Measurements from ENCODE around the gene PTPRK.

PTPRK gene

DNA sequence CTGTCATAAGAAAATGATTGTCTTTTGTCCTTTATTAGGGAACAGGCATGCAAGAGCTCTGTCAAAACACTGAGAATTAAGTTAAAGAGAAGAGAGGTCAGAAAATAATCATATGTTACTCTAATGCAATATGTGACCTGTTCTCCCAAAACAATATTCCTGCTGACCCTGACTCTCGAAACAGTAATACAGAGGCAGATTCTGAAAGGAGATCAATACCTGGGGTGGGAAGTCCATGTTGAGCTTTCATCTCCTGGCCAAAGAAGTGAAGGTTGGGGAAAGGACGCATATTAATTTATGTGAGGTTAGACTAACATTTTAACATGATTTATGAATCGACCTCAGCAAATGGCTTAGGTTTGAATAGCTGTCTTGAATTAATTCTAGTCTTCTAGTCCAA is 243.0 kb downstream of the PTPRK start:
- DNase-seq = no peak

- no peak for DNase-seq
These were observed 244.1 kb downstream of the PTPRK start for GRCh38 chr6:128276311-128276710.

GRCh38 chr6:128275681-128276080 is 244.7 kb downstream of the PTPRK start:
- no peak for DNase-seq

DNA sequence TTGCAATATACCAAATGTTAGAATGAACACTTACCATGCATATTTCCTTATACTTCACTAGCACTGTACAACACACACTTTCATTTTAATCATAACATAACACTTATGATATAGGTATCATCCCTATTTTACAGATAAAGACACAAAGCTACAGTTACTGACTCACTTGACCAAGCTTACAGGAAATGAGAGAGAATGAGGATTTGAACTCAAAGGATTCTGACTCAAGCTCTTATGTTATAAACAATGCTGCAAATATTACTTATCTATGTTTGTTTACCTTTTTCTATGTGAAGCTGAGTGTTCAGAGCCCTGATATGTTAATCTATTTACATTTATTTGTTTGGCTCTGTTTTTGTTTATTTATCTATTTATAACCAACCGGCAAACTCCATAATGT is 245.4 kb downstream of the PTPRK start:
- no peak for DNase-seq

- no peak for DNase-seq
These were observed 248.9 kb downstream of the PTPRK start for GRCh38 chr6:128271527-128271926.

DNA sequence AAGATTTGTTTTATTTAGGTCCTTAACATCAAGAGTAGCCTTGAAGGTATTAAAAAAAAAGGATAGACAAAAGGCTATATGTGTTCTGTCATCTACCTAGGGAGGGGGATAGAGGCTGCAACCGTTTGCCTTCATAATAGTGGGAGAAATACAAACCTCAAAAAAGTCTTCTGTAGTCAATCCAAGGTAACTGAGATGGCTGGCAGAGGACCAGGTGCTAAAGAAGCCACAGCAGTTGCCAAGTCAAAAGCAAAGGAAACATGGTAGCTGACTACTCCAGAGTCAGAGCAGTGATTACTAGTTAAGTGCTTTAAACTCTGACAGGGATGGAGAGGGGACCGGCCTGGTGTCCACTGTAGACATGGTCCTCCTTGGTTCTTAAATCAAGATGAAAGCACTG is 249.4 kb downstream of the PTPRK start:
- no peak for DNase-seq

DNA sequence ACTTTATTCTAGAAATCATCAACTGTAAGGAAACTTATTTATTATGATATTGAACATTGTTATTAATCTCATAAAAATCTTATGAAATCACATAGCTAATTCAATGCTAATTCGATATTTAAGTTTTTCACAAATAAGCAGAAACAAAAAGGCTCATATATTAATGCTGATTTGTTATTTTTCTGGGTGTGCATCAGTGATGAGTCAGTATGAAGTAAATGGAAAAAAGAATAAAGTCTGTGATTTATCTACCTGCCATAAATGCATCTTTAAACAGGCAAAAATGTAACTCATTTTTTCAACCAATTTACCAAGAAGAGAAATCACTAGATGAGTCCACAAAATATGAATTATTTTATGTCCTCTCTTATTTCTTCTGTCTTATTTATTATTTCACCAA is 253.5 kb downstream of the PTPRK start:
- DNase-seq = no peak

- no peak for DNase-seq
These were observed 254.7 kb downstream of the PTPRK start for GRCh38 chr6:128265706-128266105.

GRCh38 chr6:128259730-128260685 is 260.4 kb downstream of the PTPRK start:
- no peak for DNase-seq

DNA sequence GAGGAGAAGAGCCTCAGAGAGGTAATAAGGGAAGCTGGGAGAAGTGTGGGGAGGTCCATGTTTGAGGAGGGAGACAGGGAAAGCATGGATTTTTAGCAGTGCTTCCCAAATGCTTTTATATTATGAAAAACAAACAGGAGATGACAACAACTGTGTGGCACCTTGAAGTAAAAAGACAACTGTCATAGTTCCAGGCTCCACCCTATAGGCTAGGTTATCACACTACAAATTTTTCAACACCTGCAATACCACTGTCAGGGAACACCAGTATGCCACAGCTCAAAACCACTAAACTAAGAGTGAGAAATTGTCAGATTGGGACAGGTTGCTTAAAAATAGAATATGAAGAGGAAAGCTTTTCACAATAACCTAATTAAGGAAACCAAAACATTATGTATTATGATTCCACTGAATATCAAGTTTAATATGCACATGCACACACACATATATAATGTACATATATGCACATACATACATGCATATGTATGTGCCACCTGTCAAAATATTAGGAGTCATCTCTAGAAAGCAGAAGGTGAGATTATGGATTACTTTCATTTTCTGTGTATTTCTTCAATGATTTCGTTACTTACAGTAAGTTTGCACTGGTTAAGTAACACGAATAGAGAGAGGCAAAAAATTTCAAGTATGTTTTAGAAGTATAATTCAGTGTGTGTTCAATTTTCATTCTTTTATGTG is 261.2 kb downstream of the PTPRK start:
- no peak for DNase-seq

DNA sequence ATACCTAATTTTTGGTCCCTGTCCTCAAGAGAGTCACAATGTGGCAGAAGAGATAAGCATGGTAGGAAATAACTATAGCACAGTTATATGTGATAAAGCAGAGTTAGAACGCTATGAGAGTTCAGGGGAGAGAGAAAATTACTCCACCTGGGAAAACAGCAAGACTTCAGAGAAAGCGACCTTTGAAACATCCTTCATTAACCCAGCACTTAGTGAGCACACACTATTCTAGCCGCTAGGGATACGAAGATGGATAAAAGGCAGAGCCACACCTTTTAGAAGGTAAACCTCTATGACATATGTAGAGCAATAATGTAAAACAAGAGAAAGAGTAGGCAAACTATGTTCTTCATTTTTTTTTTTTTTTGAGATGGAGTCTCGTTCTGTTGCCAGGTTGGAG is 264.3 kb downstream of the PTPRK start:
- DNase-seq = no peak

DNA sequence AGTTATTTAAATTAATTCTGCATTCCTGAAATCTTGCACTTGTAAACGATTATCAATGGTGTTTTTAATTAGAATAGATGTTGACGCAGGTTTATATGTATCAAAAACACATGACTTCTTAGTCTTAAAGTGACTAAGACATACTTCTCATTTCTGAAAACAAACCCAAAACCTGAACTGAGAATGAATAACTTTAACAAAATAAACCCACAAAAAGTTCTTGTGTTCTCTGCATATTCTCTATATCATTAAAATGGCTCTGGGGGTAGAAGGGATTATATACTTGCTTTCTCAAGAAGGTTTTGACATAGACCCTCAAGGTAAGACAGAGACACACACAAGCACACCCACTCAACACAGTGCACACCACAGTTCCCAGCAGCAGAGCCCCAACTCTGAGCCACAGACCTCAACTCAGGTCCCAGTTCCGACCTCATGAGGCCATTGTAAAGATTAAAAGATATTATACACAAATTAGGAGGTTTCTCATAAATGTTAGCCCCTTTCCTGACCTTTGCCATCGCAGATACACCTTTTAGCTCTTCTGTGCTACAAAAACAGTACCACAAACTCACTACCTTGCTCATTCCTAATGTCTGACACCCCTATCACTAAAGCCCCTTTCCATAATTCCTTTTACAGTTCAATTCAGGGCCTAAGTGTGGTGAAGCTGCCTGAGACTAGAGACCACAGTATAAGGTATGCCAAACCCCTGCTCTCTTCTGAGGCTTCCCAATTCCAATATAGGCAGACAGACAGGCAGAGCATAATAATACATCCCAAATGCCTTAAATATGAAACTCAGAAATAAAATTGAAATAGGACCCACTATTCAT is 267.8 kb downstream of the PTPRK start:
- no peak for DNase-seq

DNA sequence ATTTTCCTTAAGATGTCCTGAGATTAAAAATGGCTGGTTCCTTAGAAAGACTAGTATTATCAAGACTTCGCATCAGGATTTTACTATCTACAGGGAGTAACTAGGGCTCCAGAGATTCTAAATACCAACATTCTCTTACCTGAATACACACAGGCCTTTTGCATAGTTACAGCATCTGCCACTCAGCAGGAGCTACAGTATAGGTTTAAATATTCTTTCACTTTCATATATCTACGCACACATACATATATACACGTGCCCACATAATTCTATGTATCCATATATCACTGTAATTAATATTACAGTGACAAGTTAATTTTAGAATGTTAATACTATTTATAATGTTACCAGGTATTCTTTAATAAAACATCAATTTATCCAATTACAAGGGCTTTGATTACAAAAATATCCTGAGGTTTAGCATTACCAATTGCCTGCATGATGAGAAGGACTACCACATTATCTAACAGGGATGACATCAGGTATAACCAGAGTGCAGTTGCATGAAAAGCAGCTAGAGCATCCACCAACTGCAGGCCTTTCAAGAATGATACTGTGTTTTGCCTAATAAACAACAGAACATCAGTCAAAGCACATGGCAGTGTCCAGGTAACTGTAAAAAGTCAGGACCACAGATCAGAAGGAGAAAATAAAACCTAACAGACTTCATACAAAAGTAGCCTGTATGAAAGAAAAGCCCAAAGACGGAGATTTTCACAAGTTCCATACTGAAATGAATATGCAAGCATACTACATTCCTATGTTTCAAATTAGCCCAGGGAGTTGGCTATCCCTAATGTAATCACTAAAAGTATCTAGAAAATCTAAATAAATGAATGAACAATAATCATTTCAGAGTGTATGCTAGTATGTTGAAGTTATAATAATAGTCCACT is 268.7 kb downstream of the PTPRK start:
- DNase-seq = no peak

GRCh38 chr6:128250370-128251070 is 269.9 kb downstream of the PTPRK start:
- no peak for DNase-seq

DNA sequence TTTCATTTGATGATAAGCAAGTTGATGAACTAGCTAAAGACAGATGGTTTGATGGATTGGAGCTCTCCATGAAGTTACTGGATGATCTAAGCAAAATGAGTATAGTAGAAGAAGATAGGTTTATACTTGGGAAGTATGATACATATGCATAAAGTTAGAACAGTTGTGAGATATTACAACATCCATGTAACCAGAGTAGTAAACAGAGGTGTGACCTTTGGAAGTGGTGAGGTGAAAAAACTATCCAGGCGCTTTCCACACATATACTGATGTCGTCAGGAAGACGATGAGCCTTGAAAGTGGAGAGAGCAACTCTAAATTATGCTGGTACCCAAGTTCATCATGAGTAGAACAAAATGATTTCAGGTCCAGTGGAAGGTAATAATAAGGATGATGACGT is 271.0 kb downstream of the PTPRK start:
- DNase-seq = no peak

DNA sequence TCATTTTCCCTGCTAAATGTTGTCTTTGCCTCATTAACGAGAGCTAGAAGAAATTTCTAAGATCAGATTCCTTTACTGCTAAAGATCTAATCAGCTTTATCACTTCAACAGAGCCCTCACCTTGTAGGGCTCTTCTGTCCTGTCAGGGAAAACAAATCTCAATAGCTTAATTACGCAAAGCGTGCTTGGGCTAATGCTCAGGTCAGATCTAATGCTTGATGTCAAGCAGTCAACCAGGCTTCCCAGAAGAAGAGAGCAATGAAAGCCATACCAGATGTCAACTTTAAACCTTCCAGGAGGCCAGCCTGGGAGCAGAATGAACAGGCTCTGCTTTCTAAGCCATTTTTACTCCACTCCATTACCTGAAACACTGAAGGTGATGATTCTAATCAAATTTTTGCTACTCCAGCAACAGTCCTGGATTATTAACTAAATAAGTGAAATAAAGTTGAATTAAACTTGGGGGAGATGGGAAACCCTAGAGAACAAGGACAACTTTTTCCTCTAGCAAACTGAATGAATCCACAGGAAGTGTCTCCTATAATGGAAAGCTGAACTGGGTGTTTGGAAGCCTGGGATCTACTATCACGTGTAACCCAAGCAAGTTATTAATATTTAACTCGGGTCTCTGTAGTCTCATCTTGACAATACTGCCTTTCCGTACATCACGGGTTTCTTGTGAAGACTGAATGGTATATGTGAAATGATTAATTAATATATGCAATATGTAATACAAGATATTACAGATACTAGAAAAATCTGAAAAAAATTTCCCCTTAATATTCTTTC is 273.7 kb downstream of the PTPRK start:
- no peak for DNase-seq

- DNase-seq = no peak
These were observed 275.5 kb downstream of the PTPRK start for GRCh38 chr6:128244751-128245405.

DNA sequence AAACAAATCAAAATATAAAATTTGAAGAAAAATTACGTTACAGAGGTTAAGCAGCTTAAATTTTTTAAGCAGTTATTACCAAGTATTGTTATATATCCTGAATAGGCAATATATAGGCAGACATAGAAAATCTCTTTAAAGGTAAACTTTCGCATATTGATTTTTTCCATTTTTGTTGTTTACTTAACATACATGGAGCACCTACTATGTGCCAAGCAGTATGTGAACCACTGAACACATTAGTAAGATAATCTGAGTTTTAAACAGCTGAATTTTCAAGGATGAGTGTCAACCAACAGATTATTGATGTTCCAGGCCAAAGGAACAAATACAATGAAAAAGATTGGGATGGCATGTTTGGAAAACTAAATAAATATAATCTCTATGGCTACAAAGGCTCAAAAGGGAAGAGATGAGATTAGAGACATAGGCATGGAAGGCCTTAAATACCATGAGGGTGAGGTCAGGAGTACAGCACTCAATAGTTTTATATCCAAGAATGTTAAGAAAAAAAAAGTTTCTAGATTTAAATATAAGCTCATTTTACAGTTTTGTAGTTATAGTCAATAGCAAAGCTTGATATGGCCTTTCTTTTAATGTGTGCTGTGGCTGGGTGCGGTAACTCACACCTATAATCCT is 277.5 kb downstream of the PTPRK start:
- no peak for DNase-seq

DNA sequence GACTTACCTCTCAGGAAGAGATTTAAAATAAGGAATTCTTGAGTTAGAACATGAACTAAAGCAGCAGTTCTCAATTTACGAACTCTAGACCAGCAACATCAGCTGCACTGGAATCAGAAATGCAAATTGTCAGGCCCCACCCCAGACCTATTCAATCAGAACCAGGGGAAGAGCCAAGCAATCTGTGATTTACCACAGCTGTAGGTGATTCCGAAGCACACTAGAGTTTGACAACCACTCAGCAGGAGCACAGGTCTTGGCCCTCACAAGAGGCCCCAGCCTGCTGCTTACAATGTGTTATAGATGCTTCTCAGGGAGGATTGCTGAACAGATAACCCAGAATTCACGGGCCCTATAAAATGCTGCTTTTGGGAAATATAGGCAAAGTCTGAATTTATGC is 279.2 kb downstream of the PTPRK start:
- no peak for DNase-seq

GRCh38 chr6:128240024-128240428 is 280.4 kb downstream of the PTPRK start:
- DNase-seq = no peak
